ENCODE measurements around the gene RAPGEF4.

The RAPGEF4 gene

GRCh38 chr2:172953970-172954852 is 218.6 kb downstream of the RAPGEF4 start:
- Histone ChIP-seq H3F3A (ENCODE audit: control insufficient read depth, insufficient read depth) (no peaks in the 10 kb centered on the region), H3K79me2 (ENCODE audit: control insufficient read depth, low read length) (no peaks in the 10 kb centered on the region), H3K36me3 (ENCODE audit: control insufficient read depth, low read length) (no peaks in the 10 kb centered on the region), H3K27me3 (ENCODE audit: control insufficient read depth, low read length) (peaks cover 12% of the 10 kb centered on the region; the same call in 1 of the 2 replicates), H3K4me1 (ENCODE audit: control insufficient read depth, low read length) (no peaks in the 10 kb centered on the region), H3K9me3 (ENCODE audit: control insufficient read depth, insufficient read depth, low read length) (no peaks in the 10 kb centered on the region), H3K4me2 (ENCODE audit: low read length) (no peak overlapping the region), H4K20me1 (ENCODE audit: control insufficient read depth, insufficient read depth, low read depth, low read length) (no peaks in the 10 kb centered on the region), H3K9me2 (replicated peaks; ENCODE audit: control insufficient read depth, low read length) (no peaks in the 10 kb centered on the region), H3K27ac (ENCODE audit: low read depth, low read length) (no peak overlapping the region), H3K4me3 (ENCODE audit: low read length) (no peak overlapping the region)
- TF ChIP-seq EZH2phosphoT487 (IDR thresholded peaks at IDR 0.05; ENCODE audit: borderline replicate concordance, low read length) (no peak), CTCF (IDR thresholded peaks at IDR 0.05; ENCODE audit: low read depth, low read length, poor library complexity, severe bottlenecking) (no peak)

GRCh38 chr2:172955587-172955986 is 219.9 kb downstream of the RAPGEF4 start:
- Histone ChIP-seq H3K27ac (ENCODE audit: low read depth, low read length) (no peak overlapping the region), H3K27me3 (ENCODE audit: control insufficient read depth, low read length) (peaks cover 12% of the 10 kb centered on the region; the same call in 1 of the 2 replicates), H3F3A (ENCODE audit: control insufficient read depth, insufficient read depth) (no peaks in the 10 kb centered on the region), H3K79me2 (ENCODE audit: control insufficient read depth, low read length) (no peaks in the 10 kb centered on the region), H4K20me1 (ENCODE audit: control insufficient read depth, insufficient read depth, low read depth, low read length) (no peaks in the 10 kb centered on the region), H3K9me3 (ENCODE audit: control insufficient read depth, insufficient read depth, low read length) (no peaks in the 10 kb centered on the region), H3K4me3 (ENCODE audit: low read length) (no peak overlapping the region), H3K9me2 (replicated peaks; ENCODE audit: control insufficient read depth, low read length) (no peaks in the 10 kb centered on the region), H3K4me1 (ENCODE audit: control insufficient read depth, low read length) (no peaks in the 10 kb centered on the region), H3K4me2 (ENCODE audit: low read length) (no peak overlapping the region), H3K36me3 (ENCODE audit: control insufficient read depth, low read length) (no peaks in the 10 kb centered on the region)
- TF ChIP-seq EZH2phosphoT487 (IDR thresholded peaks at IDR 0.05; ENCODE audit: borderline replicate concordance, low read length) (no peak), CTCF (IDR thresholded peaks at IDR 0.05; ENCODE audit: low read depth, low read length, poor library complexity, severe bottlenecking) (no peak)

DNA sequence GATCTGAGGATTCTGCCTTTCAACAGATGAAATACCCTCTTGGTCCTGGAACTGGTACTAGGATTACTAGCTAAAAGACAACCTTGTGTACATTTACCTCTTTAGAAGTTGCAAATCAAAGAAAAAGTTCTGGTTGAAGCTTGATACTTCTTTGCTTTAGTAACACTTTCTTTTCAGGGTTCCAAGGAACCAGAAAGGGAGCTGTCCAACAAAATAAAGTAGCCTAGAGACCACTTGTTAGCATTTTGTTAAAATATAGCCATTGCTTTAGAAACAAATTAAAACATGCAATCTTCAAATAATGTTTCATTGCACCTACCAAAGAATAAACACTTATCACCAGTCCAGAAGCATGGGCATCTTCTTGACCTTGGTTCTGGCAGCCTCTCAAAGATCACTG is 222.1 kb downstream of the RAPGEF4 start:
- Histone ChIP-seq H3K79me2 (ENCODE audit: control insufficient read depth, low read length) (no peaks in the 10 kb centered on the region), H3K36me3 (ENCODE audit: control insufficient read depth, low read length) (no peaks in the 10 kb centered on the region), H3K27ac (ENCODE audit: low read depth, low read length) (no peak overlapping the region), H3K4me1 (ENCODE audit: control insufficient read depth, low read length) (no peaks in the 10 kb centered on the region), H3K9me2 (replicated peaks; ENCODE audit: control insufficient read depth, low read length) (no peaks in the 10 kb centered on the region), H3K9me3 (ENCODE audit: control insufficient read depth, insufficient read depth, low read length) (no peaks in the 10 kb centered on the region), H3F3A (ENCODE audit: control insufficient read depth, insufficient read depth) (no peaks in the 10 kb centered on the region), H3K27me3 (ENCODE audit: control insufficient read depth, low read length) (peaks cover 13% of the 10 kb centered on the region; the same call in 1 of the 2 replicates), H3K4me2 (ENCODE audit: low read length) (no peak overlapping the region), H3K4me3 (ENCODE audit: low read length) (no peak overlapping the region), H4K20me1 (ENCODE audit: control insufficient read depth, insufficient read depth, low read depth, low read length) (no peaks in the 10 kb centered on the region)
- TF ChIP-seq CTCF (IDR thresholded peaks at IDR 0.05; ENCODE audit: low read depth, low read length, poor library complexity, severe bottlenecking) (no peak), EZH2phosphoT487 (IDR thresholded peaks at IDR 0.05; ENCODE audit: borderline replicate concordance, low read length) (no peak)
